NCI-H1105 treated with DMSO at 0.1 percent for 48 hours (cell line): ENCODE measurements around the gene CYFIP2.

Experiments
- DNase-seq: peaks from one replicate; lab custom pipeline; 2025; lab: John Stamatoyannopoulos, UW

CYFIP2 gene

DNA sequence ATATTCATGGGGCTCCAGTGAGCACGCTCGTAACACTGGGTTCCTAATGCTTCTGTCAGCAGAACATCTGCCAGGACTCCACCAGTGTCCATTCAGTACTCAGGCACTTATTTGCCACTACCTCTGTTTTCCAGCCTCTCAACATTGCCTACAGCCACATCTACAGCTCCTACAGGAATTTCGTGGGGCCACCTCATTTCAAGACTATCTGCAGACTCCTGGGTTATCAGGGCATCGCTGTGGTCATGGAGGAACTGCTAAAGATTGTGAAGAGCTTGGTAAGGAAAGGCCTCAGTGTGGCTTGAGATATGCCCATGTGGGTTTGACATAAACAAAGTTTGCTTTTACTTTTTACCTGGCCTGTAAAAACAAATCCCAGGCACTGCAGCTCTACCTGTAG is 92.9 kb downstream of the CYFIP2 start:
- no peak for DNase-seq

DNA sequence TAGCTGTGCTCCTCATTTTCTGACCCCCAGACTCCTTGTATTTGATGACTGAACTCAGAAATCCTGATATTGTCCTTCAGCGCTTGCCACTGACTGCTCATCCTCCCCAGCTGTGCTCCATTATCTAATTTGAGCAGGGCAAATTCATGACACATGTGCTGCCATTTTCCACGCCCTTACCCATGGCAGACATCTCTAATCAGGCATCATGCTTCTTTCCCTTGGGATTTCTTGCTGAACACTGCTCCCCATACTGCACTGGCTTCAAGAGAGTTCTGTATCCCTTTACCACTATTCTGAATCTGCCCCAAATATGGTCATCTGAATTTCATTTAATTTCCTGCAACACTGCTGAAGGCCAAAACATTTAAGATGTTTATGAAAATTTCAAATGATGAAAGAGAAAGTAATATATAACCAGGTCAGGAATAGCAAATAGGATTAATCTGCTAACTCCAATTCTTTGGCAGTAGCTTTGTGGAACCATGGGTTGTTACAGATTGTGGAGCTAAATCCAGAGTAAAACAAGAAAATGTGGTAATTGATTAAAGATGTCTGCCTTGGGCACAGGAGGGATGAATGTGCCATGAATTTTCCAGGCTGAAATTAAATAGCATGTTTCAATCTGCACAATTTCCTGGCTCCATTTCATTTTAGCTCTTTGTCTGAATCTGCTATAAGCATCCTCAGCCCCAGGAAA is 93.6 kb downstream of the CYFIP2 start:
- no peak for DNase-seq

DNA sequence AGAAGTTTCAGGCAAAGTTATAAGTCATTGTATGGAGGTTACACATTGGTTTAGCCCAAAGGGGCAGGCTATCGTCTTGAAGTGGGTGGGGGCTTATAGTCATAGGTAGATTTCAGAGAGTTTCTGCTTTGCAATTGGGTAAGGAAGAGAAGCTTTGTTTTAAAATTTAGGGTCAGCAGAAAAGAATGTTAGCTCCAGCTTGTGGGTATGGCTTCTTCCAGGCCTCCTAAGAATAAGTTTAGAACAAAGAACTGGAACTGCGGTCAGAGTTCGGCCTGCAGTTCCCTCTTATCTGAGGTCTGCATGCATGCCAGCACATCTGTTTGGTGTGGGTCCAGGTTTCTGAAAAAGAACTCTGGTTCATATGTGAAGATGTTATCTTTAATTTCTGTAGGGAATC is 96.1 kb downstream of the CYFIP2 start:
- DNase-seq = no peak

DNA sequence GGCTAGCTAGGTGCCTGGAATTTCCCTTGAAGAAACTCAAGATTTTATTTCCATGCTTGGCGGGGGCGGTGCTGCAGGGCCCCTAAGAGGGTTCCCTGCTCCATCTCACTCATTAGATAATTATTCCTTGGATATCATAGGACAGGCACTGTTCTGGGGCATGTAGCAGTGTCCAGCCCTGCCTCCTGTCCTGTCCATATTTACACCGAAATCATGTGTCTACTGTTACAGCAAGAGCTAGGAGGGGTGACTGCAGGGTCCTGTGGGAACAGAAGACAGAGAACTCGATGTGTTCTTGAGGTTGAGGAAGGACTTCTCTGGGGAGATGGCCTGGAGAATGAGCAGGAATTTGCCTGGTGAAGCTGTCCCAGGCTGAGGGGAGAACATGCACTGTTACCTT is 96.6 kb downstream of the CYFIP2 start:
- DNase-seq = no peak

DNA sequence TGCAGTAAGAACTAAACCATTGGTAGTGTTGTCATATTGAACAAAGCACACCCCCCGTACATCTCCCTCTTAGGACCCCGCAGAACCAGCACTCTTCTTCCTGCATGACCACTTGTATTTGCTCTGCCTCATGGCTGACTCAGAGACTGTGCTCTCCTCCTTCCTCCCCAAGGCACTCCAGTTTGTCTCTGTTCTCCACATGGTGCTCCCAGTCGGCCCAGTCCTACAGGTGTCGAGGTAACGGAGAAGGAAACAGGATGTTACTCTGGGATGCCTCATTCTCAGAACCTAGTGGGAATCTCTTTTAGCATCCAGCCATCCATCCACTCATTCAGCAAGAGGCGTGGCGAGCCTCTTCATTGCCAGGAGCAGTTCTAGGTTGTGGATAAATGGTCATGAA is 97.1 kb downstream of the CYFIP2 start:
- DNase-seq = no peak

DNA sequence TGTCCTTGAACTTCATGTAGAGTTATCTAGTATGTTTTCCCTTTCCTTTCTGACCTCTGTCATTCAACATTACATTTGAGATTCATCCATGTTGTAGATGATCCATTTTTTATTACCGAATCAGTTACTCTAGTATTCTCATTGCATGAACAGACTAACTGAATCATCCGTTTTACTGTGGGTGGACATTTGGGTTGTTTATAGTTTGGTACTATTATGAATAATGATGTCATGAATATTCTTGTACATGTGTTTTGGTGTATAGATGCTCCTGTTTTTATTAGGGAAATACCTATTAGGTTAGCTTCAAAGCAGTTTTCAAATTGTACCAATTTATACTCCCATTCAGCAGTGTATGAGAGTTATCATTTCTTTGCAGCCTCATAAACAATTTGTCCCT is 99.8 kb downstream of the CYFIP2 start:
- no peak for DNase-seq

DNA sequence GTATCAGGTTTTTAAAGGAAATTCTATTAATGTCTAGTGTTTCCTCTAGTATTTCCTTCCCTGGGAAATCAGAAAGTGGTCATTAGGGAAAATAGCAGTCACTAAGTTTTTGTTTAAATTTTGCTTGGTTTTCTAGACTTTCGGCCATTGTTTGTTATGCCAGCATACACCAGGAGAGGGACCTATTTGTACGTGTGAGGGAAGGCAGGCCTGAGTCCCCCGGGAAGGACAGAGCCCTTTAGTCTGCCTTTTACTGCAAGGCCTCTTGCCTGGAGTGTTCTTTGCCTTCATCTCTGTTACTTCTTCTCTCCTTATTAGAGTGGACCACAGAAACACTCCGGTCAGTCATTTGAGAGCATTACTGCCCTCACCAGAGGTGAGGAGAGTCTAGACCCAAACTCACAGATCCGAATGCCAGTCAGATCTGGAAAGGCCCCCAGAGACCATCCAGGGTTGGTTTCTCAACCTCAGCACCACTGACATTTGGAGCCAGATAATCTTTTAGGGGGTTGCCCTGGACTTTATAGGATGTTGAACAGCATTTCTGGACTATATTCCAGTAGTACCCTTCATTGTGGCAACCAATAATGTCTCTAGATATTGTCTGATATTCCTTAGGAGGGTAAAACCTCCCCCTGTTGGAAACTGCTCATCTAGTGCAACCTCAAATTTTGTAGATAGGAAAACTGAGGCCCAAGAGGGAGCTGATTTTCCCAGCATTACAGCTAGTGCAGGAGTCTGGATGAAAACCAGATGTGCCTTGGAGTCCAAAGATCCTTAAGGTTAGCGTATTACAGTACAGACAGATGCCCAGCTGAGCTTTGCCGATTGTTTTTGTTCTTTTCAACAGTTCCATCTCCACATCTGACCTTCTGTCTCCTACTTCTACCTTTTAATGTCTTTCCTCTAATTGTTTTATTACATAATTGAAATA is 101.1 kb downstream of the CYFIP2 start:
- DNase-seq = no peak

DNA sequence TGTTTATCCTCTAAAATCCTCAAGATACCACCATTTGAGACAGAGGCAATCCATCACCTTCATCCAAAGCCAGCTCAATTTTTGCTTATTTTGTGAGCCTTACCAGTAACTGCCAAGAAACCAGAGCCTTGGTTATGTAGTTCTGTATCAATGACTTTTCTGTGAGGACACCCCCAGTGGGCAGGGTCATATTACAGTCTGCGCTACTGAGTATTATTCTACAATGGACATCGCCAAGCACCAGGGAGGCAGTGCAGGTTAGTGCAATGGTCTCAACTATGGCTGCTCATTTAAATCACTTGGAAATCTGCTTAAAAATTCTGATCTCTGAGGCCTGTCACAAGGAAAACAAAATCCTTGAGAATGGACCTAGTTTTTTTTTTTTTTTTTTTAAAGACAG is 103.6 kb downstream of the CYFIP2 start:
- no peak for DNase-seq

DNA sequence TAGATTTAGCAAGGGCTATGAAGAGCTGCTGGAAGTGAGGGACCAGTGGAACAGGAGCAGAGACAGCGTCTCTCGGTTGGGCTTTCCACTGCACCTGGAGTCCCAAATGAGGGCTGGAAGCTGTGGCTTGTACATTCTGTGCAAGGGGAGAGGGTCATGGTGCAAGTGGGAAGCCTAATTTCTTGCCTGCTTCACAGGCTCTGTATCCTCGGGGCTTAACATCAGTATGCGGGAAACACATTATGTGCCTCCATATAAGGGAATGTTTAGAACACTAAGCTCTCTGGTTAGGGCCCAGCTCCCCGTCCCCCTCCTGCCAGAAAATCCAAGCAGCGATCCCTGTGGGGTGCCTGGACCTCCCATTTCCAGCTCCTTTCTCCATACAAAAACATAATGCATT is 105.0 kb downstream of the CYFIP2 start:
- DNase-seq = no peak

DNA sequence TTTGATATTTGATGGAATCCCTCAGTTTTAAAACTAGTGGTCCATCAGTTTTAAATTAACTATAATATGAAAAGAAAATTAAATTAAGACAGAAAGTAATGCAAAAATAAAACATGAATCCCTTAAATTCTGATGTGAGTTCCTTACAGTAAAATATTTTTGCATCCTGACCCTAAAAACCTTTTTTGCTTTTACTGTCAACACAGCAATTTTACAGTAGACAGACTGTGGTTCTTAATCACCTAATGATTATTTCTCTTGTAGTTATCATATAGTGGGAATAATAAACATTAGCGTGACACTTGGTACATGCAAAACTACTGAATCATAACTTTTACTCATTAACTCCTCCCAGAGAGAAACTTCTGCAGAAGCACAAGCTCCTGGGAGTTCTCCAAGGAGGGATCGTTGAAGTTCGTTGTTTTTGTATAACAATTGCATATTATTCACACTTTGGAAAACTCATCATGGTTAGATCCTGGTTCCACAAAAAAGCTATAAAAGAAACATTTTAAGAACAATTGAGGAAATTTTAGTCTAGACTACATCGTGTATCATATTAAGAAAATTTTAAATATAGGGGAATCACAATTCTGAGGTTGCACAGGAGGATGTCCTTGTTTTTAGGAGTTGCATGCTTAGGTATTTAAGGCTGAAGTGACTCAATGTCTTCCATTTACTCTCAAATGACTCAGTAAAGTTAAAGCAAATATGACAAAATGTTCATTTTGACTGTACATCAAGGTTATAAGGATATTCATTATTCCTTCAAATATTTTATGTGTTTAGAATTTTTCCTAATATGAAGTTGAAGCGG is 105.9 kb downstream of the CYFIP2 start:
- DNase-seq = no peak

DNA sequence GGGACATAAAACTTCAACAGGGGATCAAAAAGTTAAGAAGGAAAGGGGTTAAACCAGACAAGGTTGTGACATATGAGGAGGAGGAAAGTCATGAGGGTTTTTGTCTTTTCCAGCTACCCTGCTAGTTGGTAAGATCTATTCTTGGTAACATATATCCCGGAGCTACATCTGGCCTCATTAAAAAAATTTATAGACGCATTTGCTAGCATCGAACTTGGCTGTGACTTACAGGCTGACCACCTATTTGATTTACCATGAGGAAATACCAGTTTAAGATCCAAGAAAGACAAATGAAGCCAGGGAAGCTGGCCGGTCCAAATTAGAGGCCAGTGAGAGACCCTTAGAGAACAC is 106.5 kb downstream of the CYFIP2 start:
- DNase-seq = no peak

DNA sequence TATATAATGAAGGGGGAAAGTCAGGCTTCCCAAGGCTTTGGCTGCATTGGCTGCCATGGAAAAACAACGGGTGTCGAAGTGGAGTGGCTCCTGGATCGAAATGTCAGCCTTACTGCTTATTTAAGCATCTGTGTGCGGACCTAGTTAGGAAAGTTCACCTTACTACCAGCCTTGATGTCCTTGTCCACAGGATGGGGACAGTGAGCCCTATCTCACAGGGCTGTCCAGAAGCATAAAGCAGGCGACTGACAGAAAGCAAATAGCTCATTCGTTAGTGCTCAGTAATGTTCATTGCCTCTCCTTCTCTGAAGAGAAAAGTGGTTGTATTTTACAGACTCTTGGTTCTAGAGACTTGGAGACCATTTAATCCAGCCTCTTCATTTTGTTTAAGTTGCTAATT is 112.6 kb downstream of the CYFIP2 start:
- no peak for DNase-seq

DNA sequence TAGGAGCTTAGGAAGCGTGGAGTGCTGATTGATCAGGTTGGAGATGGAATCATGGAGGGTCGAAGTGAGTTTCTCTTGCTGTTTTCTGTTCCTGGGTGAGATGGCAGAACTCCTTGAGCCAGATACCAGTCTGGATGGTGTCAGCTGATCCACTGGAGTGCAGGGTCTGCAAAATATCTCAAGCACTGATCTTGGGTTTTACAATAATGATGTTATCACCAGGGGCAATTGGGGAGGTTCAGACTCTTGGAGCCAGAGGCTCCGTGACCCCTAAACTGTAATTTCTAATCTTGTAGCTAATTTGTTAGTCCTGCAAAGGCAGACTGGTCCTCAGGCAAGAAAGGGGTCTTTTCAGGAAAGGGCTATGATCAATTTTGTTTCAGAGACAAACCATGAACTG is 114.1 kb downstream of the CYFIP2 start:
- DNase-seq = no peak

DNA sequence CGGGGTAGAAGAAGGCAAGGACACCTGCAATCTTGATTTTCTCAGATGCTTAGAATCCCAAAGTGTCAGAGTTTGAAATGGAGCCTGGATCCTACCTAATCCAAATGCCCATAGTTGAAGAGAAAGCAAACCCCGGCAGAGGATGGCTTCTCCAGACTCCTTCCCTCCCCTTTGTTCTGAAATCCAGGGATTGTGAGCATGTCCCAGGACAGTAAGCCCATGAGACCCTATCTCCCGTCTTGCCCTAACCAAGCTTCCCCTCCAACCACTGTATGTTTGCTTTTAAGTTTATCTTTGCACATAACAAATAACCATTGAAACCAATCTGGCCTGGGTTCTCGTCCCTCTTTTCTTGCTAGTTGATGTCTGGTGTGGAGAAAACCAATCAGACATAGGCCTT is 115.8 kb downstream of the CYFIP2 start:
- DNase-seq = no peak

DNA sequence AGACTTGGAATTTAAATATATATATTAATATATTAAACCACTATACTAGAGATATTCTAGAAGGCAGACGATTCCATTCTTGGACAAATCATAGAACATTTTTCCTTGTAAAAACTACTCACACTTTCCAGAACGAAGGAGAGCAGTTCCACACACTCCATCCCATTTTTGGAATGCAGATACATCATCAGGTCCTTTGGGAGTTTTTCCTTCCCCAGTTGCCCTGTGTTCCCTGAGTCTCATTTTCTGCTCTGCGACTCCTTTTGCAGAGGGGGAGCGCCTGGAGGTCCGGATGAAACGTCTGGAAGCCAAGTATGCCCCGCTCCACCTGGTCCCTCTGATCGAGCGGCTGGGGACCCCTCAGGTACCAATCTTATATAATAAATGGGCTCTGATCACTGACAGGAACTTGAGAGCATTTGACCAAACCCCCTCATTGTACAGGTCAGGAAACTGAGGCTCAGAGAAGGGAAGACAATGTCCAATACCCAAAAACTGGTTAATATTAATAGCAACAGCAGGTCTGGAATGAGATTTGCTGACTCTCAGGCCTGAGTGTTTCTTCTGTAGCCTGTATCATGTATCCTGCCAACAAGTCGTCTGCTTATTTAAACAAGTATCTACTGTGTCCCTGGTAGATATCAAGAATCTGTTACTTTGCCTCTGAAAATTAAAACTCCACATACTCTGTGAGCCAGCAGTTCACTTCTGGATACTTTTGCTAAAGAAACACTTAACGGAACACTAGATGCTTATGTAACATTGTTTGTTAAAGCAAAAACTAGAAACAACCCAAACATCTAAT is 117.3 kb downstream of the CYFIP2 start:
- DNase-seq = no peak

DNA sequence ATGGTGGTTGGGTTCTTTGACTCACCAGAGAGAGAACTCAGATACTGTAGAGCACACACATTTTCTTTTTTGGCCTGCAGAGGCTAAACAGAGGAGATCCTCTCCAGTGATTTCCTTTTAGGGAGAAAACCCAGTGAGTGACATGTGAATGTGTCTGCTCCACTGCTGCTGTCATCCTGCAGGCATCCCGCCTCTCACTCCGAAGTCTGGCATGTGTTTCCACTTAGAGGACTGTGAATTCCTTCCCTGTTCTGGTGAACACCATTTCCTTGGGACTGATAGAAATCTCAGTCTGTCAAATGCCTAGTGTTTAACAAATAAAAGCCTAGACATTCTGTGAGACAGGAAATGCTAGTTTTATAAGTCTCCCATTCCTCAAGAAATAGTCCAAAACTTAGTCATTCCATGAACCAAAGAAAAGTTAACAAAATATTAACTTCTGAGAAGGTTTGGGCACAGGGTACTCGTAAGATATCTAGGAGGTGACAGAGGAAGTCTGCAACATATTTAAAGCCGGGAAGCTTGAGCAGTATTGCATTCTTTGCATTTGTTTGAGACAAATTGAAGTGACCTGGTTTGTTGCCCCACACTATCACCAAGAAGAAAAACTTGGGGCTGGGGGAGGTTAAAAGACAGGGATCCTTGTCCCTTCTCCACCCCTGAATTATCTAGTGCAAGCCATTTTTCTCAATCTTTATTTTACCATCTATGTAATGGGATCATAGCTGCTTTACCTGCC is 119.2 kb downstream of the CYFIP2 start:
- DNase-seq = no peak

DNA sequence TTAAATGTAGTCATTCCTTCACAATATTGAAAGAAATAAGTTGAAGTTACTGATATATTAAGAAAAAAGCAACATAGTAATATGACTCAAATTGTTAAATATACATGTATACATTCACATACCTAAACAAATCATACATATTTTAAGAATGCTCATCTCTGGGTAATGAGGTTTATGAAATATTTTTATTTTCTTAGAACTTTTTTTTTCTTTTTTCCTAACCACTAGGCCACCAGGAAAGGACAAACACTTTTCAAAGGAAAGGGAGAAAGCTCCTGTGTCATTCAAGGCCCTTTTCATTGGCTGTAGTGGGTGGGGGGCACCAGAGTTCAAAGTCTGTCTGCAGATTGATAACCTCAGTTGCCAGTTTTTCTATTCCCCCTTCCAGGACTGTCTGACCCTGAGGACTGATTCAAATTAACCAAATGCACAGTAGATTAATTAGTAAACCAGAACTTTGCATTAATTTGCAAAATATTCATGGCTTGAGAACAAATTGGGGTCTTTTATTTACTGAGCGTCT is 121.2 kb downstream of the CYFIP2 start:
- DNase-seq = no peak

DNA sequence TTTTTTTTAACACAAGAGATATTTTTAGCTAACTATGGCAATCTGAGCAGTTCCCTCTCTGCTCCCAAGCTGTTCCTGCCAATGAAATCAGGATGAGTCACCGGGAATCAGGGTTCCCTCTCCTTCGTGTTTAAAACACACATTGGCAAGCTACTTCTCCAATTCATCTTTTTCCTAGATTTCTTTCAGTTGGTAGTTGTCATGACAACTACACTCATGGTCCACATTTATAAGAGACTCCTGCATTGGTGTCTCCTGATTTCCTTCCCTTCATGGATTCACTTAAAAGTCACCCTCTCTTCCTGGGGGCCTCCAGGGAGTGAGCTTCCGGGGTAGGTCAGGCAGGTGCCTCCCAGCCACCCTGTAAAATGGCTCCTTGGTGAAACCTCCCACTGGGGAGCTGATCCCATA is 121.8 kb downstream of the CYFIP2 start:
- no peak for DNase-seq

DNA sequence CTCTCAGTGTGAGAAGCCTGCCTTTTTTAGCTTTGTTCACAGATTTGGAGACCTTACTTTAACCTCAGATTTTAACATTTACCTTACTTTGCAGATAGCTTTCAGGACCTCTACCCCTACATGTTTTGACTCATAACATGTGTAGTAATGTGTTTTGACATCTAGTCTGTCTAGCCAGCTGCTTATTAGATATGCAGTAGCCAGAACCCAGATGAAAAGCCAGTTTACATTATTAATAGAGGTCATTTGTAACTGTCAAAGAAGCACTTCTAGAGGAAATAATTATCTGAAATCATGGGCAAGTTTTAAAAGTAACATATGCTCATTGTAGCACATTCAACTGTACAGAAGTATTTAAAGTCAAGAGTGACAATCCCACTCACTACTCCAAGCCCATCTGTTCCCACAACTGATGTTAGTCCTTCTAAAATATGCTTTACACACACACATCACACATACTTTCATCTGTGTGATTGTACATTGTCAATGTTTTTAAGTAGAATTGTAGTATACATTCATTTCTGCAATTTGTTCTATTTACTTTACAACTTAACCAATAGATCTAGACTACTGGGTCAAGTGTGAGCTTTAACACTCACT is 122.3 kb downstream of the CYFIP2 start:
- no peak for DNase-seq

DNA sequence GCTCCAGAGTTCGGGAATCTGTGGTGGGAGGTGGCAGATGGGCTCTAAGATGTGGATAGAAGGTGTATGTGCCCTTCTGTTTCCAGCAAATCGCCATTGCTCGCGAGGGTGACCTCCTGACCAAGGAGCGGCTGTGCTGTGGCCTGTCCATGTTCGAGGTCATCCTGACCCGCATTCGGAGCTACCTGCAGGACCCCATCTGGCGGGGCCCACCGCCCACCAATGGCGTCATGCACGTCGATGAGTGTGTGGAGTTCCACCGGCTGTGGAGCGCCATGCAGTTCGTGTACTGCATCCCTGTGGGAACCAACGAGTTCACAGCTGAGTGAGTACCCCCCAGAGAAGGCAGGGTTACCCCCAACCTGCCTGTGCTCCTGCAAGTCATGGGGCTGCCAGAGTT is 123.2 kb downstream of the CYFIP2 start:
- DNase-seq = no peak

DNA sequence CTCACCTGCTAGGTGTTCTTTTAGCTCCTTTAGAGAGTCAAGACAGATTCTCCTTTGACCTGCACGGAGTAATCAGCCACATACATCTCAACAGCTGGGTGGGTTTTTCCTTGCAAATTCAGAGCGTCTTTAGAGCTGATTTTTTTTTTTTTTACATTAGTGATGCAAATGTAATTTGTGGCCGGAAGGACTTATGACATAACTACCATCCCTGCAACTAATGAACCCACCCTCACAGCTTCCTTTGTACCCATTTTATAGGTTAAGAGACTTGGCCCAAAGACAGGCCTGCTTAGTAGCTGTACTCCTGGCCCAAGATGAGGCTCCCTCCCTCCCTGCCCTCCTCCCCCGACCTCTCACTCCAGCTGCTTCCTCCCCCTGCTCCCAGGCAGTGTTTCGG is 124.2 kb downstream of the CYFIP2 start:
- no peak for DNase-seq
